H9 (cell line): ENCODE results near the gene HDDC2. TPM values are rescaled to one million over a fixed set of nuclear protein-coding genes. Genes with fewer than 3 reads are reported as not detected.

Experiments used
- DNase-seq: peaks from one replicate; pipeline ENCODE4 v3.0.0-alpha.2; 2017
- H2AFZ ChIP-seq: one replicate; pipeline ENCODE4 v1.6.1; 2013; ENCODE audit warnings: mild to moderate bottlenecking, low read length, control low read depth, moderate library complexity
- H2AK5ac ChIP-seq: 2 replicates; pipeline ENCODE4 v1.6.1; 2013; ENCODE audit warnings: low read length, control low read depth, mixed read lengths; ENCODE audit not compliant: insufficient read length
- H2BK120ac ChIP-seq: one replicate; pipeline ENCODE4 v1.6.1; 2013; ENCODE audit warnings: low read depth, mild to moderate bottlenecking, low read length, control low read depth, inconsistent platforms; ENCODE audit not compliant: poor library complexity, severe bottlenecking
- H2BK12ac ChIP-seq: 2 replicates; pipeline ENCODE4 v1.6.1; 2013; ENCODE audit warnings: low read length, control low read depth, mixed read lengths, low read depth; ENCODE audit not compliant: insufficient read length
- H2BK15ac ChIP-seq: 2 replicates; pipeline ENCODE4 v1.6.1; 2013; ENCODE audit warnings: low read depth, low read length, control low read depth
- H2BK20ac ChIP-seq: one replicate; pipeline ENCODE4 v1.6.1; 2013; ENCODE audit warnings: low read depth, mild to moderate bottlenecking, low read length, control low read depth, inconsistent platforms; ENCODE audit not compliant: poor library complexity, severe bottlenecking
- H2BK5ac ChIP-seq: 2 replicates; pipeline ENCODE4 v1.6.1; 2013; ENCODE audit warnings: low read length, control low read depth, mixed read lengths; ENCODE audit not compliant: insufficient read length
- H3K14ac ChIP-seq: 2 replicates; pipeline ENCODE4 v1.6.1; 2013; ENCODE audit warnings: low read length, control low read depth; ENCODE audit not compliant: insufficient read depth
- H3K18ac ChIP-seq: 2 replicates; pipeline ENCODE4 v1.6.1; 2013; ENCODE audit warnings: low read depth, mild to moderate bottlenecking, mixed read lengths, low read length, control low read depth; ENCODE audit not compliant: insufficient read length
- H3K23ac ChIP-seq: 2 replicates; pipeline ENCODE4 v1.6.1; 2013; ENCODE audit warnings: low read length, control low read depth, mixed read lengths, low read depth; ENCODE audit not compliant: insufficient read length
- H3K23me2 ChIP-seq: 2 replicates; pipeline ENCODE4 v1.6.1; 2013; ENCODE audit warnings: low read depth, mild to moderate bottlenecking, mixed read lengths, low read length, control low read depth; ENCODE audit not compliant: insufficient read length, poor library complexity, severe bottlenecking
- H3K27ac ChIP-seq: 2 replicates; pipeline ENCODE4 v1.5.1; 2013; ENCODE audit warnings: low read length, control low read depth, mixed read lengths, low read depth; ENCODE audit not compliant: insufficient read length
- H3K27me3 ChIP-seq: 2 replicates; pipeline ENCODE4 v1.6.1; 2013; ENCODE audit warnings: low read length, control low read depth, inconsistent platforms; ENCODE audit not compliant: insufficient read depth
- H3K4ac ChIP-seq: 2 replicates; pipeline ENCODE4 v1.6.1; 2013; ENCODE audit warnings: low read depth, mild to moderate bottlenecking, control low read depth, inconsistent platforms, low read length, moderate library complexity
- H3K4me1 ChIP-seq: 2 replicates; pipeline ENCODE4 v1.6.1; 2013; ENCODE audit warnings: low read length, control low read depth, inconsistent platforms; ENCODE audit not compliant: insufficient read depth
- H3K4me2 ChIP-seq: 2 replicates; pipeline ENCODE4 v1.6.1; 2013; ENCODE audit warnings: low read length, control low read depth, mixed read lengths; ENCODE audit not compliant: insufficient read length, insufficient read depth
- H3K56ac ChIP-seq: 2 replicates; pipeline ENCODE4 v1.6.1; 2013; ENCODE audit warnings: low read depth, mild to moderate bottlenecking, mixed read lengths, low read length, control low read depth; ENCODE audit not compliant: insufficient read length
- H3K79me1 ChIP-seq: 2 replicates; pipeline ENCODE4 v1.6.1; 2013; ENCODE audit warnings: low read depth, mild to moderate bottlenecking, moderate library complexity, low read length, control low read depth, inconsistent platforms; ENCODE audit not compliant: insufficient read depth, poor library complexity, severe bottlenecking
- H3K79me2 ChIP-seq: 2 replicates; pipeline ENCODE4 v1.6.1; 2013; ENCODE audit warnings: low read length, control low read depth, inconsistent platforms; ENCODE audit not compliant: insufficient read depth
- H3K9ac ChIP-seq: 2 replicates; pipeline ENCODE4 v1.6.1; 2013; ENCODE audit warnings: low read length, control low read depth, mixed read lengths; ENCODE audit not compliant: insufficient read length; ENCODE audit errors: extremely low read depth
- H3K9me3 ChIP-seq: one replicate; pipeline ENCODE4 v1.6.1; 2013; ENCODE audit warnings: low read depth, low read length, inconsistent platforms; ENCODE audit not compliant: control insufficient read depth
- H3T11ph ChIP-seq: one replicate; pipeline ENCODE4 v1.6.1; 2013; ENCODE audit warnings: mild to moderate bottlenecking, low read length, control low read depth, inconsistent platforms
- H4K20me1 ChIP-seq: one replicate; pipeline ENCODE4 v1.6.1; 2013; ENCODE audit not compliant: control insufficient read depth, insufficient read length, insufficient read depth
- H4K5ac ChIP-seq: 2 replicates; pipeline ENCODE4 v1.6.1; 2013; ENCODE audit warnings: low read depth, mild to moderate bottlenecking, mixed read lengths, low read length, control low read depth; ENCODE audit not compliant: insufficient read length
- H4K8ac ChIP-seq: replicated peaks from 2 replicates; pipeline ENCODE4 v1.6.1; 2013; ENCODE audit warnings: low read length, control low read depth, mixed read lengths, low read depth; ENCODE audit not compliant: insufficient read length
- H4K91ac ChIP-seq: 2 replicates; pipeline ENCODE4 v1.6.1; 2013; ENCODE audit warnings: low read depth, mild to moderate bottlenecking, moderate library complexity, mixed read lengths, low read length, control low read depth; ENCODE audit not compliant: insufficient read length
- H3K27ac Mint-ChIP-seq, 3 experiments: 2 replicates in 2 of 3; 3 replicates in 1 of 3; pipeline ENCODE4 v1.8.0; 2020 to 2021; ENCODE audit warnings: mixed read lengths in 3 of 3, mild to moderate bottlenecking in 1 of 3, moderate library complexity in 1 of 3
- H3K27me3 Mint-ChIP-seq: 2 replicates; pipeline ENCODE4 v1.8.0; 2021; ENCODE audit warnings: low read depth, mild to moderate bottlenecking, moderate library complexity, mixed read lengths
- H3K36me3 Mint-ChIP-seq, 3 experiments: 2 replicates in 2 of 3; 3 replicates in 1 of 3; pipeline ENCODE4 v1.8.0; 2020 to 2021; ENCODE audit warnings: low read depth in 3 of 3, mixed read lengths in 3 of 3; ENCODE audit not compliant: insufficient read depth in 1 of 3
- H3K4me1 Mint-ChIP-seq, 2 experiments: 2 replicates each; pipeline ENCODE4 v1.8.0; 2020; ENCODE audit warnings: mixed read lengths in 2 of 2
- H3K4me3 Mint-ChIP-seq, 2 experiments: 2 replicates in 1 of 2; 3 replicates in 1 of 2; pipeline ENCODE4 v1.8.0; 2020 to 2021; ENCODE audit warnings: mild to moderate bottlenecking in 2 of 2, mixed read lengths in 2 of 2, moderate library complexity in 1 of 2
- H3K9me3 Mint-ChIP-seq, 2 experiments: 2 replicates in 1 of 2; 3 replicates in 1 of 2; pipeline ENCODE4 v1.8.0; 2020; ENCODE audit warnings: mild to moderate bottlenecking in 2 of 2, mixed read lengths in 2 of 2, moderate library complexity in 1 of 2
- CTCF ChIP-seq: fragments of 200-600 bp; sonication (generic); conservative IDR thresholded peaks from 3 replicates; pipeline ENCODE4 v1.8.0; 2021; ENCODE audit warnings: antibody characterized with exemption, mild to moderate bottlenecking
- WGBS: extraction: QIAGEN DNeasy Blood & Tissue Kit; methylation state at CpG from one replicate; pipeline ENCODE4 v1.1.7; 2013; ENCODE audit warnings: missing lambda C conversion rate, low lambda C conversion rate, mixed read lengths; ENCODE audit not compliant: insufficient read length; ENCODE audit errors: extremely low coverage; 5-methylcytosine and 5-hydroxymethylcytosine counted together
- total RNA-seq: library from RNA; stranded (reverse); gene quantifications from 2 replicates; pipeline ENCODE4 v1.2.1, GENCODE V29; 2021

HDDC2 gene
- total RNA-seq, 1 experiment from 2014 or later: 77.8 TPM

GRCh38 chr6:125232466-125232865 is 69.3 kb downstream of the HDDC2 start:
- H3K27ac Mint-ChIP-seq: no peak overlapping the region
- Histone ChIP-seq H3K4ac (no peak overlapping the region), H2BK15ac (no peak overlapping the region), H3K27me3 (no peaks in the 10 kb centered on the region), H3K23ac (no peak overlapping the region), H3K79me2 (no peaks in the 10 kb centered on the region), H4K5ac (no peak overlapping the region), H3K18ac (no peak overlapping the region), H3K9me3 (no peaks in the 10 kb centered on the region), H4K8ac (no peak overlapping the region), H3K4me2 (no peak overlapping the region), H3K9ac (no peak overlapping the region), H3T11ph (no peak overlapping the region), H3K27ac (no peak overlapping the region), H3K79me1 (no peaks in the 10 kb centered on the region), H2BK20ac (no peak overlapping the region), H3K4me1 (no peaks in the 10 kb centered on the region), H2AFZ (no peak overlapping the region), H2BK12ac (no peak overlapping the region), H3K23me2 (no peaks in the 10 kb centered on the region), H2AK5ac (no peak overlapping the region), H3K56ac (no peak overlapping the region), H2BK5ac (no peak overlapping the region), H3K14ac (no peak overlapping the region), H4K20me1 (no peaks in the 10 kb centered on the region), H2BK120ac (no peak overlapping the region), H4K91ac (no peak overlapping the region)
- no peaks in the 10 kb centered on the region for H3K27me3 Mint-ChIP-seq
- no CpG with 5 or more reads among the region's 1 CpG for WGBS
- peaks cover 8 to 14% of the 10 kb centered on the region in 2 experiments; a peak in 3 of 4 replicates for H3K4me1 Mint-ChIP-seq
- no peaks in the 10 kb centered on the region for H3K9me3 Mint-ChIP-seq
- H3K4me3 Mint-ChIP-seq: no peak overlapping the region
- DNase-seq: no peak
- TF ChIP-seq CTCF: no peak
- H3K36me3 Mint-ChIP-seq: no peaks in the 10 kb centered on the region
